ENCODE measurements around the gene CTH. TPM values are rescaled to one million over a fixed set of nuclear protein-coding genes. Genes with fewer than 3 reads are reported as not detected.

CTH gene
- polyA plus RNA-seq, 2 of the 4 experiments (the other 2 are of a cell fraction), result 3.7 to 6.8 TPM

- TF ChIP-seq PBX3 (IDR thresholded peaks at IDR 0.05), result no peak
- no peak for TF ChIP-seq CHD4 (IDR thresholded peaks at IDR 0.05; ENCODE audit: borderline replicate concordance)
- no peak for TF ChIP-seq RFX5 (IDR thresholded peaks at IDR 0.05)
- no peak for TF ChIP-seq EHF (CRISPR knock-in tag; IDR thresholded peaks at IDR 0.05)
- no peak for TF ChIP-seq POLR2AphosphoS2 (conservative IDR thresholded peaks at IDR 0.05; ENCODE audit: low read length)
- no peak for TF ChIP-seq TP53 (CRISPR knock-in tag; IDR thresholded peaks at IDR 0.05)
- no peak for TF ChIP-seq USF2 (IDR thresholded peaks at IDR 0.05)
- TF ChIP-seq HMGXB4 (CRISPR knock-in tag; IDR thresholded peaks at IDR 0.05; ENCODE audit: borderline replicate concordance), result no peak
- no peak for TF ChIP-seq REST (IDR thresholded peaks at IDR 0.05)
- TF ChIP-seq MAFK (IDR thresholded peaks at IDR 0.05; ENCODE audit: partially characterized antibody), result no peak
- no peak for TF ChIP-seq BCL3 (IDR thresholded peaks at IDR 0.05)
- no peak for TF ChIP-seq RAD21 (conservative IDR thresholded peaks at IDR 0.05 in 1 of 2, IDR thresholded peaks at IDR 0.05 in 1 of 2)
- no peak for TF ChIP-seq KDM5A (IDR thresholded peaks at IDR 0.05)
- TF ChIP-seq HOXB5 (CRISPR knock-in tag; IDR thresholded peaks at IDR 0.05), result no peak
- TF ChIP-seq CHD2 (IDR thresholded peaks at IDR 0.05; ENCODE audit: low read length, partially characterized antibody), result no peak
- TF ChIP-seq E2F6 (IDR thresholded peaks at IDR 0.05; ENCODE audit: borderline replicate concordance, low read depth), result no peak
- no peak for TF ChIP-seq GATA3 (IDR thresholded peaks at IDR 0.05; ENCODE audit: borderline replicate concordance)
- no peak for TF ChIP-seq RCOR1 (IDR thresholded peaks at IDR 0.05; ENCODE audit: low read depth, low read length)
- no peak for TF ChIP-seq CBX2 (IDR thresholded peaks at IDR 0.05; ENCODE audit: borderline replicate concordance, low read depth)
- TF ChIP-seq BHLHE40 (IDR thresholded peaks at IDR 0.05; ENCODE audit: low read depth, low read length), result no peak
- H3K4me1 ChIP-seq, result peaks cover 5% of the 10 kb centered on the region; the same call in 1 of the 3 replicates
- CTCF ChIA-PET, result no interaction called here
- DNase-seq (ENCODE audit: low read depth in 1 of 2, low spot score in 1 of 2), result no peak
- no peak overlapping the region for H3K4me3 ChIP-seq
- no peak for ATAC-seq
- H3K27ac ChIP-seq, result no peak overlapping the region
- WGBS (ENCODE audit: missing lambda C conversion rate), result 71% methylated on average over 2 of the region's 2 CpGs
- no peak for FAIRE-seq
- H3K9me3 ChIP-seq, result no peaks in the 10 kb centered on the region
- H3K4me2 ChIP-seq, result no peak overlapping the region
- POLR2A ChIA-PET, result no interaction called here
Observed at GRCh38 chr1:70431317-70431716, 20.2 kb downstream of the CTH start.
